ENCODE measurements around the gene DIS3.

GRCh38 chr13:72757792-72758535 is 23.7 kb downstream of the DIS3 start:
- TF ChIP-seq CTCF (IDR thresholded peaks at IDR 0.05; ENCODE audit: low read length), result no peak
- TF ChIP-seq EZH2 (IDR thresholded peaks at IDR 0.05; ENCODE audit: borderline replicate concordance, low read length), result no peak
